Stimulated activated CD4-positive, alpha-beta T cell treated with anti-CD3 and anti-CD28 coated beads, Interleukin-12 subunit alpha, Interleukin-12 subunit beta, amount 100 ng/mL, for 24 hours (primary cell): ENCODE results near the gene MPZL1.
"Not testable (repeated sequence)": the region's sequence is repeated elsewhere in the genome, so short reads cannot be mapped to it uniquely, and the experiment has no call there.

Experiments used
- DNase-seq, 2 experiments: peaks; one replicate each; pipeline ENCODE4 v3.0.0-alpha.2; 2020; ENCODE audit warnings: low read depth in 2 of 2

Gene MPZL1

DNA sequence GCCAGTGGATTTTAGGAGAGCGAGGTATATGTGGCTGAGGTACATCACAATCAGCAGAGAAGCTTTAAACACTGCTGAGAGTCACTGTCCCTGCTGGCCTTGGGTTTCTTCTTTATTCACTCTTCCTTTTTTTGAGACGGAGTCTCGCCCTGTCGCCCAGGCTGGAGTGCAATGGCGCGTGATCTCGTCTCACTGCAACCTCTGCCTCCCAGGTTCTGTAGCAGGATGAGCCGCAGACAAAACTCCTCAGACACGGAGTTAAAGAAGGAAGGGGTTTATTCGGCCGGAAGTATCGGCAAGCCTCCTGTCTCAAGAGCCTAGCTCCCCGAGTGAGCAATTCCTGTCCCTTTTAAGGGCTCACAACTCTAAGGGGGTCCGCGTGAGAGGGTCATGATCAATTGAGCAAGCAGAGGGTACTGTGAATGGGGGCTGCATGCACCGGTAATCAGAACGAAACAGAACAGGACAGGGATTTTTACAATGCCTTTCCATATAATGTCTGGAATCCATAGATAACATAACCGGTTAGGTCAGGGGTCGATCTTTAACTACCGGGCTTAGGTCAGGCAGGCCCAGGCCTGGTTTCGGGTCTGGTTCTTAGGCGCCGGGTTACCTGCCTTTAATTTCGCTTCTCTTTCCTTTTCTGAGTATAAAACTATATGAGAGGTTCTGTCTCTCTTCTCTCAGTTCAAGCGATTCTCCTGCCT is 1.9 kb upstream of the MPZL1 start:
- not testable (repeated sequence) for DNase-seq

- DNase-seq, result no peak
Observed at GRCh38 chr1:167720965-167721616, 691 bp upstream of the MPZL1 start.

DNA sequence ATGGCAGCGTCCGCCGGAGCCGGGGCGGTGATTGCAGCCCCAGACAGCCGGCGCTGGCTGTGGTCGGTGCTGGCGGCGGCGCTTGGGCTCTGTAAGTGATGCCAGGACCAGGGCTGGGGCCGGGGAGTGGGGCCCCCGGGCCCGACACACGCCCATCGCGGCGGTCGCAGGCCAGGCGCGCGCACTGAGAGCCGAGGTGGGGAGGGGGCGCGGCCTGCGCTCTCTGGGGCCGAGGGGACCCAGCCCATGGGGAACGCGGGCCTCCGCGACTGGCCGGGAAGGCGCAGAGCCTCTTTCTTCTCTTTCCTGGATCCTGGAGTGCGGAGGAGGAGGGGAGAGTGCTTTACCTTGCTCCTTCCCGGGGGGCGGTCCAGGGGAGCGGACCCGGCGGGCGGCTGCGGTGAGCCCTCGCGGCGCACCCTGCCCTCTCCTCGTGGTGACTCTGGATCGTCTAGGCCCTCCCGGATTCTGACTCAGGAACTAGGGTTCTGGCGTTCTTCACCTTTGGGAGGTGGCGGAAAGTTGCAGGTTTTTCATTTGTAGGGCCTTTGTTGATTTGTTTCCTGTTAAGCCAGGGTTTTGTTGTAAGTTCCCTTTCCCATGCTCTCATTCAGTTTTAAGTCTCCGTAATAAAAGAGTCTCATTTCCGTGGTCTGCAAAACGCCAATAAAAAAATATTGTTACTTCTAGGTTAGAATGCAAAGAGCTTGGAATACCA is 529 bp downstream of the MPZL1 start:
- peak in 1 of 2 experiments; percentile 18 for DNase-seq

DNA sequence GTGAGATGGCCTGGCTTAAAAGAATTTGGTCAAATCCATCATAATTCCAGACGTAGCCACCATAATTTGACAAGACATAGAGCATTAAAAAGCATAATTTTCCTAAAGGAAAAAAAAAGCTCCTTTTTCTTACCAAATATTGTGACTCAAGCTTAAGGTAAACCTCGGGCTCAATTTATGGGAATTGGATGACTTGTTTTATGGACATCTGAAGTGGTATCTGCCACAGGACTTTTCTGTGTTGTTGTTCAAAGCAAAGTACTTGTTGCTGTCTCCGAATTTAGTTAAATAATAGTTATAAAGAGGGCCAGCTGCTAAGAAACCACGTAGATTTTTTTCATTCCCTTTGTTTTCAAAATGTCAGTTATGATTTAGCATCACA is 1.1 kb downstream of the MPZL1 start:
- no peak for DNase-seq

DNA sequence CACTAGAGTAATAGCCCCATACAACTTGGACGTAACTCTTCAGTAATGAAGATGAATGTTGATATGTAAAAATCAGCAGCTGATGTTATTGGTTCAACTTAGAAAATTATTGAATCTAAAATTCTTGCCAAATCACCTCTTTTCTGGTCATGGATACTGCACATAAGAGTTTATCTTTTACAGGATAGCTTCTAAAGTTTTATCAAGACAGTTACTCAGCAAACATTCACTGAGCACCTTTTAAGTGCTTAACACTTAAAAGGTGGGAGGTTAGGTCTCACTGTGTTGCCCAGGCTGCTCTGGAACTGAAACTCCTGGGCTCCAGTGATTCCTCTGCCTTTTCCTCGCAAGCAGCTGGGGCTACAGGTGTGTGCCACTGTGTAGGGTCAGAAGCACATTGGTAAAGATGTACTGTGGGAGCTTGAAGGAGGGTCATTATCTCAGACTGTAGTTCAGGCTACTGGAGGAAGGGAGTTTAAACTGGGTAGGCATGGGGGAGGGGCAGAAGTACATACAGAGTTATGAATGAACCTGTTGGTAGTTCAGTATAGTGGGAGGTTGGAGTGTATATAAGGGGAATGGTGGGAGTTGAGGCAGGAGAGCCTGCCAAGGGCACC is 2.0 kb downstream of the MPZL1 start:
- no peak for DNase-seq

DNA sequence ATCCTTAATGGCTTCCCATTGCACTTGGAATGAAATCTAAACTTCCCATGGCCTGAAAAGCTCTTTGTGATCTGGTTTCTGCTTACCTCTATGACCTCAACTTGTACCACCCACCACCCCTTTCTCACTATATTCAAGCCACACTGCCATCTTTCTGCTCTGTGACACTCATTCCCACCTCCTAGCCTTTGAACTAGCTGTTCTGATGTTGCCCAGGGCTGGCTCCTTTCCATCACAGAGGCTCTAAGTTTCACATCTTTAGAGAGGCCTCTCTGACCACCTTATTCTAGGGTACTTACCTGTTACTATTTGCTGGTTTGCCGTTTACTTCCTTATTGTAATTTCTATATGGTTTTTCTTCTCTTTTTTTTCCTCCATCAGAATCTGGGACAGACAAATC is 4.2 kb downstream of the MPZL1 start:
- DNase-seq, result no peak

DNA sequence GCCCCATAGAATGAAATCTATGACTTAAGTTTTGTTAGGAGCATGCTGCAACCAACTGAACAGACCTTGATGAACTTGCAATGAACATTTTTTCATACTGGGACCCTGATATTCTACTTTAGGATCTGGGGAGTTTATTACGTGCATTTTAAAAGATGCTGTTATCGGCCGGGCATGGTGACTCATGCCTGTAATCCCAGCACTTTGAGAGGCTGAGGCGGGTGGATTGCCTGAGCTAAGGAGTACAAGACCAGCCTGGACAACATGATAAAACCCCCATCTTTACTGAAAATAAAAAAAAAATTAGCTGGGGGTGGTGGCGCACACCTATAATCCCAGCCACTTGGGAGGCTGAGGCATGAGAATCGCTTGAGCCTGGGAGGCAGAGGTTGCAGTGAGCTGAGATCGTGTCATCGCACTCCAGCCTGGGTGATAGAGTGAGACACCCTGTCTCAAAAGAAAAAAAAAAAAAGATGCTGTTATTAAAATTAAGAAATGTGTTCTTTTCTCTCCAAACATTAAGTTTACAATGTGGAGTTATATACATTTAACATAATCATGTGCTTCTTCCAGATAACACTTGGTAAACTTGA is 7.1 kb downstream of the MPZL1 start:
- no peak for DNase-seq

DNA sequence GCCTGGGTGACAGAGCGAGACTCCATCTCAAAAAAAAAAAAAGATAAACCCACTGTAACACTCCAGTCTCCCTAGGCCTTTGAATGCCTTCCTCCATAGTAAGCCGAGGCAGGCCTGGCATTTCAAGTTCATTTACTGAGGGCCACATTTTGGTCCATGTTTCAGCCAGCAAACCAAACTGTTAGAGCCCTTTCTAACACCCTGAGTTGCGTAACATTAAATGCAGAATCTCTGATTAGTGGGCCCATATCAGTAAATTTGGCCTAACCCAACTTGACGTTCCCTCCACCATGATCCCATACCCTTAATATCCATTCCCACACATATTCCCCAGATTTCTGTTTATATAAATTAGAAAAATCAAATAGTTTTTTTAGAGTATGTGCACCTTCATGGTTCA is 12.4 kb downstream of the MPZL1 start:
- DNase-seq, result no peak

DNA sequence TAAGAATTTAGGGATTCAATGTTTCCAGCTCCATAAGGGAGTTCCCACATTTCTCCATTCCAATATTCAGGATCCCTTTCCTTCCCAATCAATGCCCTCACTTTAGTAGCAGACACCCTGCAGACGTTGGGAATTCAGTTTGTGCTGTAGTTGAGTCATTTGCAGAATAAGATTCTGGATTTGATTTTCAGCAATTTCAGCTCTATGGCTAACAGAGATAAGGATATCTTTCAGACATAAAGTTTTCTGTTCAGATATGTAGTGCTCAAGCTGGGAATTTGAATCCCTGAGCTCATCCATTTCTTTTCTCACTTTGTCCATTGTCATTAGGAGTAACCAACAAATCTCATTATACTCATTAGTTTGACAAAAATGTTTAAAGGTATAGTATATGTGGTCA is 13.1 kb downstream of the MPZL1 start:
- DNase-seq, result no peak

DNA sequence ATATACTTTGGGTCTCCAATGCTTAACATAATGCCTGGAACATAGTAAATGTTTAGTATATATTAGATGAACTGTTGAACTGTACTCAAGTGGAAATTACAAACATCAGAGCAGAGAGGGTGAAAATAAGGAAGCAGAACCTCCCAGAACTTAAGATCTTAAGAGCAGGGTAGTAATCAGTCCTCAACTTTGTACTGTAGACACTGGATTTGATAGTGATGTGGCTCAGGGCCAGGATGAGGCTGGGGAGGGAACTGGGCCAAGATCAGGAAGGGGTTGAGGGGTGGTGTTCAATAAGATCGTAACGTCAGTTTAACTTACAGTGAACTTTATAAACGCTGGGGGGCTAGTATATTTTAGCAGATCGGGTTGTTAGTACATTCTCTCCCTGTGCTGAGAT is 15.4 kb downstream of the MPZL1 start:
- DNase-seq, result no peak

DNA sequence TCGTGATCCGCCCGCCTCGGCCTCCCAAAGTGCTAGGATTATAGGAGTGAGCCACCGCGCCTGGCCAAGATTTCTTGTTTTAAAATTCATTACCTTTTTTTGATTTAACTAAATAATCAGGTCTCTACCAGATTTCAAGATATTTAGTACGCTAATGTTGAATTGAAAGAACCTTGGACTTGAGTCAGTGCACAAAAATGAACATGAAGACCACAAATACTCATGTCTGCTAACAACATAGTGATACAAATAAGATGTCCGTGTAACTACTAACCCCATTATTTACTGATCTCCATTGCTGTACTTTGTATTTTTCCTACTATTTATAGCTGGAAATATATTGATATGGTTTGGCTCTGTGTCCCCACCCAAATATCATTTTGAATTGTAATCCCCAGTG is 16.4 kb downstream of the MPZL1 start:
- no peak for DNase-seq

DNA sequence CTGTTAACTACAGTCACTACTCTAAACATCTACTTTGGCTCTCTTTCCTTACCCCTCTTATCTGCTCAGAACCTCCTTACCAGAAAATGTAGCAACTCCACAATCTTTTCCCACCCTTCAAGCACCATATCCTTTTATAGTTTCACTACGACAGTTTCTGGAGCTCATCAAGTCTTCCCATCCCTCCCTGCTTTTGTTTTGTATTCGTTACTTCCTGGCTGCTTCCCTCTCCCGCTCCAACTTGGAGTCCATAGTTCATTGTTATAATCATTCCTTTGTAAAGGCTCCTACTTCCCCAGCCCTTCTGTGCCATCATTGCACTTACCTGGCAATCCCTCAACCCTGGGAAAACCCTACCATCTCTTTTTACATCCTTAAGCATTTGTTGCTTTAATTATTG is 18.0 kb downstream of the MPZL1 start:
- DNase-seq, result no peak

GRCh38 chr1:167741103-167741502 is 19.3 kb downstream of the MPZL1 start:
- not testable (repeated sequence) for DNase-seq

DNA sequence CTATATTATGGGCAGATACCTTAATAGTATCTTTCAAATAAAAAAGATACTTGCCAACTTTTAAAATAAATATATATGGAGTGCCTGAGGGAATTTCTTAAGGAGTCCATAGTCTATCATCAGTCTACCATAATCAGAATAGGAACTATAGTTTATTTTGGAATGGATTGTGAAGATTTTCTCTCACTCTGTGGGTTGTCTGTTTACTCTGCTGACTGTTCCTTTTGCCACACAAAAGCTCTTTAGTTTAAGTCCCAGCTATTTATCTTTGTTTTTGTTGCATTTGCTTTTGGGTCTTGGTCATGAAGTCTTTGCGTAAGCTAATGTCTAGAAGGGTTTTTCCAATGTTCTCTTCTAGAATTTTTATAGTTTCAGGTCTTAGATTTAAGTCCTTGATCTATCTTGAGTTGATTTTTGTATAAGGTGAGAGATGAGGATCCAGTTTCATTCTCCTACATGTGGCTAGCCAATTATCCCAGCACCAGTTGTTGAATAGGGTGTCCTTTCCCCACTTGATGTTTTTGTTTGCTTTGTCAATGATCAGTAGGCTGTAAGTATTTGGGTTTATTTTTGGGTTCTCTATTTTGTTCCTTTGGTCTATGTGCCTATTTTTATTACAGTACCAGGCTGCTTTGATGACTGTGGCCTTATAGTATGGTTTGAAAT is 20.7 kb downstream of the MPZL1 start:
- DNase-seq, result not testable (repeated sequence)

- no peak for DNase-seq
Observed at GRCh38 chr1:167744901-167745300, 23.1 kb downstream of the MPZL1 start.

GRCh38 chr1:167746013-167746672 is 24.4 kb downstream of the MPZL1 start:
- no peak for DNase-seq

DNA sequence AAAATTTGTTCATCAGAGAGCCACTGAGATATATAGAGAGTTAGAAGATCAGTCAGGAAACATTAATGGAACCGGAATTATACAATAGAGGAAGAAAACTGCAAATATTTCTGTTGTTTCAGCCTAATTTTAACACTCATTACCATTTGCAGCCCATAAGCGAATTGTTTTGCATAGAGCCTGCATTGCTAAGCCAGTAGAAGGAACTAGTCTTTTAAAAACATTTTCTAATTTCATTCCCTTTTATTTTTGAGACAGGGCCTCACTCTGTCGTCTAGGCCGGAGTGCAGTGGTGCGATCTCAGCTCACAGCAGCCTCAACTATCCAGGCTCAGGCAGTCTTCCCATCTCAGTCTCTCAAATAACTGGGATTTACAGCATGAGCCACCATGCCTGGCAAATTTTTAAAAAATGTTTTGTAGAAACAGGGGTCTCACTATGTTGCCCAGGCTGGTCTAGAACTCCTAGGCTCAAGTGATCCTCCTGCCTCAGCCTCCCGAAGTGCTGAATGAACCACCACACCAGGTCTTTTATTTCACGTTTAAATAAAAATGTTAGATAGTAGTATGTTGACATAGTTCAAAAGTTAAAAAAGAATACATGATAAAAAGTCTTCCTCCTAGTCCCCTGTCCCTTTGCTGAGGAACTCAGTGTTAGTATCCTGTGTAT is 25.3 kb downstream of the MPZL1 start:
- DNase-seq, result no peak

- no peak for DNase-seq
Observed at GRCh38 chr1:167747988-167748387, 26.2 kb downstream of the MPZL1 start.

DNA sequence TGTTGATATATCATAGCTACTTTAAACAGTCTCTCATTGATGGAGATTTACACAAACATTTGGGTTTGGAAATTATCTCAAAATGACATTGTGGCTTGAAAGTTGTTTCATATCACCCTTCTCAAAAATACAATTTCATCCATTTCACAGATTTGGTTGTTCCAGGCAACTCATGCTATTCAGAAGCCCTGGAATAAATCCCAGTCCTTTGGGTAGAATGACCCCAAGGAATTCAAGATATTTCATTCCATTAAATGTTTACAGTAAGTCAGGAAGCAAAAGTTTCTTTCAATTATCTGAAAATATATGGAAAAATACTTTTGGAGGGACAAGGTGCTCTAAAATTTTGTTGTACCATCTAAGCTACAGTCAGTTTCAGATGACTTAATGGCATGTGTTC is 27.1 kb downstream of the MPZL1 start:
- DNase-seq, result no peak

DNA sequence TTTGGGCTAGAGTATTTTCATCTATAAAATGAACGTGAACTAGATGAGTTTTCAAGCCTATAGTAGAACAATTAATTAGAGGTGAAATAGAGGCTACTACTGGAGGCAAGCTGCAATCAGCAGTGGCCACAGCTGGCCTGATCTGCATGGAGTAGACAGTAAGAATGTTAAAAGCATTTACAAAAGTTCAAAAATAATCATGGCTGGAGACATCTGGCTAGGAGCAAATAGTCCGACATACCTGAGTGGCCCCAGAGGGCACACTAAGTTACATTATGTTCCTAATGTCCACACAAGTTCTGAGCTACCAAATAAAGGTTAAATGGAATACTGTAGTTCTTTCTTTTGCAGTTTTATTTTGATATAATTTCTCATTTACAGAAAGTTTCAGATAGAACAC is 28.0 kb downstream of the MPZL1 start:
- DNase-seq, result no peak

- DNase-seq, result no peak
Observed at GRCh38 chr1:167750641-167751040, 28.9 kb downstream of the MPZL1 start.
